Stimulated activated CD8-positive, alpha-beta memory T cell treated with anti-CD3 and anti-CD28 coated beads, Interleukin-2, amount 100 ng/mL, for 48 hours (primary cell): ENCODE data around the gene EPB42.
A peak's percentile ranks its signal among the peaks of the same experiment; 100 is the strongest.
"Not testable (repeated sequence)": the region's sequence is repeated elsewhere in the genome, so short reads cannot be mapped to it uniquely, and the experiment has no call there.

Experiments
- DNase-seq, 2 donors: peaks; one replicate each; pipeline ENCODE4 v3.0.0-alpha.2; 2020; ENCODE audit warnings: low read depth in 2 of 2

The EPB42 gene

GRCh38 chr15:43212299-43212698, 8.5 kb downstream of the EPB42 start:
- no peak for DNase-seq

GRCh38 chr15:43211224-43211735, 9.5 kb downstream of the EPB42 start:
- DNase-seq = no peak

GRCh38 chr15:43210807-43211206, 10.0 kb downstream of the EPB42 start:
- DNase-seq = no peak

- no peak for DNase-seq
These were observed 10.6 kb downstream of the EPB42 start for GRCh38 chr15:43210172-43210745.

- no peak for DNase-seq
These were observed 11.6 kb downstream of the EPB42 start for GRCh38 chr15:43209059-43209824.

- no peak for DNase-seq
These were observed 12.5 kb downstream of the EPB42 start for GRCh38 chr15:43208052-43209002.

- DNase-seq = no peak
These were observed 13.8 kb downstream of the EPB42 start for GRCh38 chr15:43207024-43207423.

GRCh38 chr15:43206054-43206453, 14.8 kb downstream of the EPB42 start:
- no peak for DNase-seq

GRCh38 chr15:43204016-43204901, 16.6 kb downstream of the EPB42 start:
- DNase-seq = peak; percentile 10 to 44

- DNase-seq = no peak
These were observed 20.8 kb downstream of the EPB42 start for GRCh38 chr15:43199945-43200488.

- no peak for DNase-seq
These were observed 21.8 kb downstream of the EPB42 start for GRCh38 chr15:43198992-43199391.

- not testable (repeated sequence) for DNase-seq
These were observed 22.3 kb downstream of the EPB42 start for GRCh38 chr15:43198556-43198955.

GRCh38 chr15:43197773-43198172, 23.0 kb downstream of the EPB42 start:
- DNase-seq = not testable (repeated sequence)

- no peak for DNase-seq
These were observed 23.9 kb downstream of the EPB42 start for GRCh38 chr15:43196760-43197548.

GRCh38 chr15:43194795-43195194, 26.0 kb downstream of the EPB42 start:
- DNase-seq = no peak

- no peak for DNase-seq
These were observed 27.1 kb downstream of the EPB42 start for GRCh38 chr15:43193710-43194109.

- no peak for DNase-seq
These were observed 30.6 kb downstream of the EPB42 start for GRCh38 chr15:43190178-43190577.

- DNase-seq = no peak
These were observed 31.5 kb downstream of the EPB42 start for GRCh38 chr15:43189296-43189695.

- DNase-seq = no peak
These were observed 33.2 kb downstream of the EPB42 start for GRCh38 chr15:43187544-43188155.

GRCh38 chr15:43186003-43186353, 34.8 kb downstream of the EPB42 start:
- peak in 1 of 2 donors; percentile 9 for DNase-seq
